Activated CD8-positive, alpha-beta T cell treated with anti-CD3 and anti-CD28 coated beads, Interleukin-2, amount 10 ng/mL, durations not matched to agents 7 days and 5 days (primary cell): ENCODE results near the gene IL21R. TPM values are rescaled to one million over a fixed set of nuclear protein-coding genes. Genes with fewer than 3 reads are reported as not detected.
"Not testable (repeated sequence)": the region's sequence is repeated elsewhere in the genome, so short reads cannot be mapped to it uniquely, and the experiment has no call there.

Experiments used
- ATAC-seq: fragments of 150-1000 bp; cut with Tn5 transposase; one replicate; pipeline ENCODE4 v1.10.0; 2021; ENCODE audit warnings: moderate library complexity
- CTCF ChIA-PET: fragments of 350-600 bp; sonication (Branson Sonifier 250); formaldehyde crosslinking; loops from one replicate; lab custom pipeline; 2021; ENCODE audit warnings: antibody characterized with exemption; lab: Charles Lee
- POLR2A ChIA-PET: fragments of 350-600 bp; sonication (Branson Sonifier 250); formaldehyde crosslinking; loops from one replicate; lab custom pipeline; 2021; ENCODE audit warnings: antibody characterized with exemption; lab: Charles Lee
- DNase-seq: peaks from one replicate; pipeline ENCODE4 v3.0.0-alpha.2; 2020
- H3K27ac Mint-ChIP-seq: one replicate; pipeline ENCODE4 v1.8.0; 2021; ENCODE audit warnings: mild to moderate bottlenecking, mixed read lengths
- H3K27me3 Mint-ChIP-seq: one replicate; pipeline ENCODE4 v1.8.0; 2021; ENCODE audit warnings: low read depth, mixed read lengths
- H3K36me3 Mint-ChIP-seq: one replicate; pipeline ENCODE4 v1.8.0; 2021; ENCODE audit warnings: low read depth, mixed read lengths
- H3K4me1 Mint-ChIP-seq: one replicate; pipeline ENCODE4 v1.8.0; 2021; ENCODE audit warnings: low read depth, mixed read lengths
- H3K4me3 Mint-ChIP-seq: one replicate; pipeline ENCODE4 v1.8.0; 2021; ENCODE audit warnings: mild to moderate bottlenecking, mixed read lengths
- H3K9me3 Mint-ChIP-seq: one replicate; pipeline ENCODE4 v1.8.0; 2022; ENCODE audit warnings: mixed read lengths; ENCODE audit not compliant: insufficient read depth
- total RNA-seq, 2 experiments: library from RNA; stranded (reverse); gene quantifications; one replicate each; pipeline ENCODE4 v1.2.3, GENCODE V29; 2021

Gene IL21R
- total RNA-seq, 2 experiments from 2014 or later = 23.5 to 24.2 TPM

- ATAC-seq, H3K4me3 Mint-ChIP-seq, H3K9me3 Mint-ChIP-seq, H3K27me3 Mint-ChIP-seq, DNase-seq, CTCF ChIA-PET: not testable (repeated sequence)
- Mint-ChIP-seq H3K27ac (peak overlapping the region; percentile 27), H3K4me1 (peaks cover 32% of the 10 kb centered on the region), H3K36me3 (peaks cover 72% of the 10 kb centered on the region)
- POLR2A ChIA-PET = interaction anchor here (1.2 kb wide), 1 partner anchor 32 kb away, joined by 3 read pairs; no protein-coding TSS in a partner anchor
Observed at GRCh38 chr16:27435146-27435545, 33.2 kb downstream of the IL21R start.

- ChIA-PET POLR2A (no interaction called here), CTCF (no interaction called here)
- DNase-seq (peak; percentile 16), ATAC-seq (no peak)
- Mint-ChIP-seq H3K27me3 (no peaks in the 10 kb centered on the region), H3K27ac (peak overlapping the region; percentile 57), H3K4me3 (no peak overlapping the region), H3K4me1 (peaks cover 24% of the 10 kb centered on the region), H3K9me3 (no peaks in the 10 kb centered on the region), H3K36me3 (peaks cover 71% of the 10 kb centered on the region)
Observed at GRCh38 chr16:27436065-27436464, 34.1 kb downstream of the IL21R start.

DNA sequence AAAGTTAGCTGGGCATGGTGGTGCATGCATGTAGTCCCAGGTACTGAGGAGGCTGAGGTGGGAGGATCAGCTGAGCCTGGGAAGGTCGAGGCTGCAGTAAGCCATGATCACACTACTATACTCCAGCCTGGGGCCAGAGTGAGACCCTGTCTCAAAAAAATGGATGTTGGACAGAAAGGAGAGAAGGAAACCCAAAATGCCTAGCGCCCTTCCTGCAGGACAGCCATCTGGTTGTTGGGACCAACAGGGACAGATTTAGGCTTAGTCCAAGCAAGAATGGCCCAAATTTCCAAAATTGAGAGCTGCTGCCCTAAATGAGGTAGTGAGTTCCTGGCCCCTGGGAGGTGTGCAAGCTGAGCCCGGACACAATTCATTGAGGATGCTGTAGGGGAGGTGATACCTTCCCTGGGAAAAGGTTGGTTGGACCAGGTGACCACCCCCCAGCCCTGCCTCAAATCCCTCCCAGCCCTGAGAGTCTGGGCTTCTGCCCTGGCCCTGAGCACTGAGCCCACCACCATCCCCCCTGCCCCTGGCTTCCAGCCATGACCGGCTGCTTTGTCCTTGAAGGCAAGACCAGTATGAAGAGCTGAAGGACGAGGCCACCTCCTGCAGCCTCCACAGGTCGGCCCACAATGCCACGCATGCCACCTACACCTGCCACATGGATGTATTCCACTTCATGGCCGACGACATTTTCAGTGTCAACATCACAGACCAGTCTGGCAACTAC is 35.1 kb downstream of the IL21R start:
- POLR2A ChIA-PET = interaction anchor here (0.9 to 1.7 kb wide), 2 partner anchors 10 to 13 kb away, joined by 3 to 5 read pairs; no protein-coding TSS in a partner anchor
- no peak overlapping the region for H3K4me3 Mint-ChIP-seq
- H3K4me1 Mint-ChIP-seq = peaks cover 14% of the 10 kb centered on the region
- peaks cover 74% of the 10 kb centered on the region for H3K36me3 Mint-ChIP-seq
- H3K27ac Mint-ChIP-seq = no peak overlapping the region
- ATAC-seq = no peak
- no peaks in the 10 kb centered on the region for H3K27me3 Mint-ChIP-seq
- no peaks in the 10 kb centered on the region for H3K9me3 Mint-ChIP-seq
- CTCF ChIA-PET = interaction anchor here (1.0 kb wide), 1 partner anchor 9 kb away, joined by 3 read pairs; no protein-coding TSS in a partner anchor
- peak; percentile 17 for DNase-seq

DNA sequence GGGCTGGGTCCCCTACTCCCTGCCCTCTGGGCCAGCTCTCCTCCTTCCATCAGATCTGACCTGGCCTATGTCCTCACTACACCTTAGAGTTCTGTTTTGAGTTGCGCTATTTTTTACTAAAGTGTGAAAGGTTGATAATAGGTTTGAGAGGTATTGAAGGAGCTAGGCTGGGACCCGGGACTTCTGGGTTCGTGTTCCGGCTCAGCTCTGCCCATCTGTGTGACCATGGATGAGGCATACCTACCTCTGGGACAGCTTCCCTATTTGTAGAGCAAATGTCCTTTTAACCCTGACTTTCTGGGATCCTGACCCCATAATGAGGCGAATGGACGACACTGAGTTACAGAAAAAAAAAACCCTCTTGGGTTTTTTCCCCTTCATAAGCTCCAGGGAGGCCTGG is 36.0 kb downstream of the IL21R start:
- H3K27ac Mint-ChIP-seq = peak overlapping the region; percentile 54
- peaks cover 7% of the 10 kb centered on the region for H3K4me1 Mint-ChIP-seq
- no peak overlapping the region for H3K4me3 Mint-ChIP-seq
- ChIA-PET POLR2A (interaction anchor here (0.6 to 1.7 kb wide), 3 partner anchors 10 to 13 kb away, joined by 3 to 5 read pairs (median 3); no protein-coding TSS in a partner anchor), CTCF (interaction anchor here (1.0 kb wide), 1 partner anchor 10 kb away, joined by 3 read pairs; no protein-coding TSS in a partner anchor)
- no peak for ATAC-seq
- H3K9me3 Mint-ChIP-seq = no peaks in the 10 kb centered on the region
- DNase-seq = no peak
- no peaks in the 10 kb centered on the region for H3K27me3 Mint-ChIP-seq
- peaks cover 75% of the 10 kb centered on the region for H3K36me3 Mint-ChIP-seq

GRCh38 chr16:27439271-27440018 is 37.5 kb downstream of the IL21R start:
- Mint-ChIP-seq H3K27me3 (no peaks in the 10 kb centered on the region), H3K27ac (peak overlapping the region; percentile 2), H3K9me3 (no peaks in the 10 kb centered on the region), H3K4me1 (no peaks in the 10 kb centered on the region), H3K36me3 (peaks cover 77% of the 10 kb centered on the region), H3K4me3 (no peak overlapping the region)
- ChIA-PET CTCF (no interaction called here), POLR2A (interaction anchor here (1.4 kb wide), 1 partner anchor 10 kb away, joined by 4 read pairs; no protein-coding TSS in a partner anchor)
- ATAC-seq (no peak), DNase-seq (no peak)

- peak overlapping the region; percentile 47 for H3K27ac Mint-ChIP-seq
- ATAC-seq = no peak
- H3K4me3 Mint-ChIP-seq = no peak overlapping the region
- DNase-seq = no peak
- no peaks in the 10 kb centered on the region for H3K27me3 Mint-ChIP-seq
- H3K36me3 Mint-ChIP-seq = peaks cover 83% of the 10 kb centered on the region
- ChIA-PET CTCF (interaction anchor here (1.2 kb wide), 1 partner anchor 35 kb away, joined by 3 read pairs; no protein-coding TSS in a partner anchor), POLR2A (no interaction called here)
- H3K9me3 Mint-ChIP-seq = peaks cover 4% of the 10 kb centered on the region
- H3K4me1 Mint-ChIP-seq = peaks cover 10% of the 10 kb centered on the region
Observed at GRCh38 chr16:27441276-27441675, 39.3 kb downstream of the IL21R start.

DNA sequence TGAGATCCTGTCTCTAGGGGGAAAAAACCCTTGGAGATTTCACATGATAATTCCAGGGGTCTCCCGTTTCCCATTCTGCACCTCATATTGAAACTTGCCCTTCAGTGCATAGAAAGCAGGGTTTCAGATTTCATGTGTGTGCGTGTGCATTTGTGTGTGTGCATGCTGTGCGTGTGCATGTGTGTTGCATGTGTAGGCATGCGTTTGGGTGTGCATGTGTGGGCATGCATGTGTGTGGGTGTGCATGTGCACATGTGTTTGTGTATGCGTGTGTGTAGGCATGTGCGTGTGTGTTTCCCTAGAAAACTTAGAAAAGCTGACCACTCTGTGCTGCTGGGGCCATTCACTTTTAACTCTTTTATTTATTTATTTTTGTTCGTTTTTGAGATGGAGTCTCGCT is 40.0 kb downstream of the IL21R start:
- Mint-ChIP-seq H3K9me3 (peaks cover 4% of the 10 kb centered on the region), H3K4me1 (peaks cover 17% of the 10 kb centered on the region), H3K27ac (no peak overlapping the region), H3K27me3 (no peaks in the 10 kb centered on the region), H3K4me3 (no peak overlapping the region), H3K36me3 (peaks cover 84% of the 10 kb centered on the region)
- DNase-seq (no peak), ATAC-seq (no peak)
- POLR2A ChIA-PET = no interaction called here
- CTCF ChIA-PET = interaction anchor here (1.2 kb wide), 1 partner anchor 36 kb away, joined by 3 read pairs; no protein-coding TSS in a partner anchor

GRCh38 chr16:27444015-27444414 is 42.0 kb downstream of the IL21R start:
- DNase-seq (no peak), ATAC-seq (no peak)
- peaks cover 87% of the 10 kb centered on the region for H3K36me3 Mint-ChIP-seq
- no peaks in the 10 kb centered on the region for H3K27me3 Mint-ChIP-seq
- H3K9me3 Mint-ChIP-seq = peaks cover 4% of the 10 kb centered on the region
- no peak overlapping the region for H3K27ac Mint-ChIP-seq
- ChIA-PET CTCF (interaction anchor here (1.4 to 2.2 kb wide), 2 partner anchors 17 to 76 kb away, joined by 3 to 7 read pairs; no protein-coding TSS in a partner anchor), POLR2A (no interaction called here)
- H3K4me1 Mint-ChIP-seq = peaks cover 36% of the 10 kb centered on the region
- no peak overlapping the region for H3K4me3 Mint-ChIP-seq

DNA sequence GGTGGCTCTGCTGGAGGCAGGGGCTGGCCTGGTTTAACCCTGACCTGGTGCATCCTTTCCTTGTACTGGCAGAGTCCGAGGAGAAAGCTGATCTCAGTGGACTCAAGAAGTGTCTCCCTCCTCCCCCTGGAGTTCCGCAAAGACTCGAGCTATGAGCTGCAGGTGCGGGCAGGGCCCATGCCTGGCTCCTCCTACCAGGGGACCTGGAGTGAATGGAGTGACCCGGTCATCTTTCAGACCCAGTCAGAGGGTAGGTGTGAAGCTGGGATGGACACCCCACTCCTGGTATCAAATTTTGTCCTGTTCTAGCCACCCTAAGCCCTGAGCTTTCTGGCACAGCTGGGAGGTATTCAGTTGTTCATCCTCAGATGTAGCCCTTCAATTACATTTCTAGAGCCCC is 42.5 kb downstream of the IL21R start:
- H3K27ac Mint-ChIP-seq = no peak overlapping the region
- DNase-seq = no peak

DNA sequence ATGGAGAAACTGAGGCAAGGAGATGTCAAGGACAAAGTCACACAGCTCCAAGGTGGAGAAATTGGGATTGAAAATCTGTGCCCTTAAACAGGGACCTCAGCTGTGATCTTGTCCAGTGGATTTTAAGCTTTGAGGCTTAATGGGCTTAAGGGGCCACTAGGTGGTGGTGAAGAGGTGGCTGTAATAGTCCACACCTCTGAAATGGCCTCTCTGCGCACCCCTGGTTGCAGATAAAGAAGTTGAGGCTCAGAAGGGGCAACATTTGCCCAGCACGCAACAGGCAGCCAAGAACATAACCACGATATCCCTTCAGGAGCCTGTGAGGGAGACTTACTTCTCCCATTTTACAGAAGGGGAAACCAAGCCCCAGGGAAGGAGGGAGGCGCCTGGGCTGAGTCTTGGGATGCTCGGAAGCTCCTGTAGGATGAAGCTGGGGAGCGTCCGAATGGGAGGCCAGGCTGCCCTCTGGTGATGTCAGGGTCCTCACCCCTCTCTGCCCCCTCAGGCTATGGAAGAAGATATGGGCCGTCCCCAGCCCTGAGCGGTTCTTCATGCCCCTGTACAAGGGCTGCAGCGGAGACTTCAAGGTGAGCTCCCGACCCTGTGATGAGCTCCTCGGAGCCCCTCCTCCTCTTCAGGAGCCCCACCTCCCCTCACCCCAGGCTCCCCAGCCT is 43.7 kb downstream of the IL21R start:
- ATAC-seq (no peak), DNase-seq (no peak)
- peaks cover 4% of the 10 kb centered on the region for H3K9me3 Mint-ChIP-seq
- peak overlapping the region; percentile 96 for H3K27ac Mint-ChIP-seq
- H3K36me3 Mint-ChIP-seq = peaks cover 92% of the 10 kb centered on the region
- peaks cover 52% of the 10 kb centered on the region for H3K4me1 Mint-ChIP-seq
- no peak overlapping the region for H3K4me3 Mint-ChIP-seq
- H3K27me3 Mint-ChIP-seq = no peaks in the 10 kb centered on the region
- ChIA-PET CTCF (interaction anchor here (1.8 to 2.5 kb wide), 3 partner anchors 18 to 77 kb away, joined by 6 to 11 read pairs (median 7); no protein-coding TSS in a partner anchor), POLR2A (interaction anchor here (1.0 kb wide), 1 partner anchor 40 kb away, joined by 3 read pairs; no protein-coding TSS in a partner anchor)

More for the DNA sequence above, 42.5 kb downstream of the IL21R start:
- Mint-ChIP-seq H3K9me3 (peaks cover 4% of the 10 kb centered on the region), H3K4me3 (no peak overlapping the region), H3K27me3 (no peaks in the 10 kb centered on the region), H3K36me3 (peaks cover 87% of the 10 kb centered on the region), H3K4me1 (peaks cover 41% of the 10 kb centered on the region)
- no peak for ATAC-seq
- POLR2A ChIA-PET = interaction anchor here (1.0 kb wide), 1 partner anchor 39 kb away, joined by 3 read pairs; no protein-coding TSS in a partner anchor
- CTCF ChIA-PET = interaction anchor here (1.4 to 2.2 kb wide), 2 partner anchors 17 to 76 kb away, joined by 3 to 7 read pairs; no protein-coding TSS in a partner anchor

DNA sequence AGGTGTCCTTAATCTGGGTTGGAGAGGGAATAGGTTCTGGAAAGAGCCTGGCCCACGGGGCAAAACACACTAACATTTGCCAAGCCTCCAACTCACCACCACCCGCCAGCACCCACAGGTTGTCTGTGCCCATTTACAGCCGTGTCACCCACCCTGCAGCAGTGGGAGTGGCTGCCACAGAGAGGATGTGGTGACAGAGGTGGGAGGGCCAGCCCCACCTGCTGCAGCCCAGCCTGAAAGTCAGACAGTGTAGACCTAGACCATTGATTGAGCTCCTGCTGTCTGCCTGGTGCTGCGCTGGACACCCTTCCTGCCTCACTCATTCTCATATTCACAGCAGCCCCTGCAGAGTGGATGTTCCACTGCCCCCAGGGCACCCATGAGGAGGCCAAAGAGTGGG is 44.7 kb downstream of the IL21R start:
- ChIA-PET POLR2A (interaction anchor here (0.6 to 2.6 kb wide), 13 partner anchors 14 to 212 kb away, joined by 3 to 17 read pairs (median 4); partner anchors contain the start of gene IL21R), CTCF (interaction anchor here (0.5 to 2.5 kb wide), 10 partner anchors 10 to 277 kb away, joined by 3 to 11 read pairs (median 5); no protein-coding TSS in a partner anchor)
- peak; percentile 82 for ATAC-seq
- peak overlapping the region; percentile 60 for H3K4me3 Mint-ChIP-seq
- peak overlapping the region; percentile 96 for H3K27ac Mint-ChIP-seq
- H3K9me3 Mint-ChIP-seq = peaks cover 4% of the 10 kb centered on the region
- H3K4me1 Mint-ChIP-seq = peaks cover 61% of the 10 kb centered on the region
- peaks cover 88% of the 10 kb centered on the region for H3K36me3 Mint-ChIP-seq
- no peaks in the 10 kb centered on the region for H3K27me3 Mint-ChIP-seq
- peak; percentile 90 for DNase-seq
